GM23248 (cell line): ENCODE results near the gene ACER3. TPM values are rescaled to one million over a fixed set of nuclear protein-coding genes. Genes with fewer than 3 reads are reported as not detected.
"Not testable (repeated sequence)": the region's sequence is repeated elsewhere in the genome, so short reads cannot be mapped to it uniquely, and the experiment has no call there.

Experiments
- DNase-seq: peaks from one replicate; pipeline ENCODE4 v3.0.0-alpha.2; 2015
- H2AFZ ChIP-seq: fragments of 200-600 bp; sonication (generic); 2 replicates; pipeline ENCODE4 v1.6.1; 2016; ENCODE audit warnings: antibody characterized with exemption
- H3F3A ChIP-seq: fragments of 200-600 bp; sonication (generic); 2 replicates; pipeline ENCODE4 v1.6.1; 2016; ENCODE audit warnings: mild to moderate bottlenecking, antibody characterized with exemption, mixed run types; ENCODE audit not compliant: insufficient read depth
- H3K27ac ChIP-seq: fragments of 200-600 bp; sonication (generic); 2 replicates; pipeline ENCODE4 v1.5.1; 2016; ENCODE audit warnings: mild to moderate bottlenecking
- H3K27me3 ChIP-seq: fragments of 200-600 bp; sonication (generic); replicated peaks from 2 replicates; pipeline ENCODE4 v1.6.1; 2016; ENCODE audit warnings: mild to moderate bottlenecking; ENCODE audit not compliant: insufficient read depth
- H3K36me3 ChIP-seq: fragments of 200-600 bp; sonication (generic); 2 replicates; pipeline ENCODE4 v1.6.1; 2016; ENCODE audit warnings: low read depth, mild to moderate bottlenecking
- H3K4me1 ChIP-seq: fragments of 200-600 bp; sonication (generic); 2 replicates; pipeline ENCODE4 v1.6.1; 2016; ENCODE audit warnings: mild to moderate bottlenecking; ENCODE audit not compliant: insufficient read depth
- H3K4me2 ChIP-seq: fragments of 200-600 bp; sonication (generic); one replicate; pipeline ENCODE4 v1.6.1; 2016; ENCODE audit warnings: mild to moderate bottlenecking; ENCODE audit not compliant: unreplicated experiment
- H3K4me3 ChIP-seq: fragments of 200-600 bp; sonication (generic); 2 replicates; pipeline ENCODE4 v1.5.1; 2016; ENCODE audit warnings: mild to moderate bottlenecking
- H3K79me2 ChIP-seq: fragments of 200-600 bp; sonication (generic); 2 replicates; pipeline ENCODE4 v1.6.1; 2016; ENCODE audit warnings: mild to moderate bottlenecking; ENCODE audit not compliant: insufficient read depth
- H3K9ac ChIP-seq: fragments of 200-600 bp; sonication (generic); 2 replicates; pipeline ENCODE4 v1.6.1; 2016; ENCODE audit warnings: mild to moderate bottlenecking
- H3K9me2 ChIP-seq: fragments of 200-600 bp; sonication (generic); 2 replicates; pipeline ENCODE4 v1.6.1; 2016; ENCODE audit warnings: mixed run types, mild to moderate bottlenecking, moderate library complexity; ENCODE audit not compliant: insufficient read depth
- H3K9me3 ChIP-seq: fragments of 200-600 bp; sonication (generic); one replicate; pipeline ENCODE4 v1.6.1; 2017; ENCODE audit warnings: low read depth
- H4K20me1 ChIP-seq: fragments of 200-600 bp; sonication (generic); 2 replicates; pipeline ENCODE4 v1.6.0; 2016; ENCODE audit not compliant: insufficient read depth
- EZH2 ChIP-seq: fragments of 200-600 bp; sonication (generic); IDR thresholded peaks from 2 replicates; pipeline ENCODE4 v1.6.1; 2018; ENCODE audit warnings: antibody characterized with exemption, mild to moderate bottlenecking; ENCODE audit not compliant: insufficient read depth, poor library complexity, severe bottlenecking
- EZH2phosphoT487 ChIP-seq: fragments of 200-600 bp; sonication (generic); IDR thresholded peaks from 2 replicates; pipeline ENCODE4 v1.6.1; 2018; ENCODE audit warnings: antibody characterized with exemption, moderate library complexity, mild to moderate bottlenecking, low read depth; ENCODE audit not compliant: insufficient read depth
- WGBS, 2 experiments: methylation state at CpG; one replicate each; pipeline ENCODE4 v1.1.6; 2015 to 2017; ENCODE audit warnings: low lambda C conversion rate in 2 of 2, low coverage in 1 of 2; ENCODE audit errors: missing lambda C conversion rate in 2 of 2; 5-methylcytosine and 5-hydroxymethylcytosine counted together
- in situ Hi-C: fragments of 300-500 bp; cut with MboI; formaldehyde crosslinking; loops from 2 replicates; pipeline ENCODE4 v1.15.0; 2020
- polyA plus RNA-seq: library from polyadenylated mRNA; unstranded; fragments of >200 nt; fragmentation: Nextera tagmentation; extraction: Ambion mirVana; gene quantifications from 2 replicates; pipeline ENCODE4 v1.2.1, GENCODE V29; 2016
- total RNA-seq: library from RNA; depleted of rRNA; stranded (reverse); fragments of >200 nt; shearing (Covaris generic); gene quantifications from 2 replicates; pipeline ENCODE4 v1.2.3, GENCODE V29; 2014

ACER3 gene
- total and polyA plus RNA-seq, 2 experiments from 2014 or later, result 9.1 to 10.2 TPM

DNA sequence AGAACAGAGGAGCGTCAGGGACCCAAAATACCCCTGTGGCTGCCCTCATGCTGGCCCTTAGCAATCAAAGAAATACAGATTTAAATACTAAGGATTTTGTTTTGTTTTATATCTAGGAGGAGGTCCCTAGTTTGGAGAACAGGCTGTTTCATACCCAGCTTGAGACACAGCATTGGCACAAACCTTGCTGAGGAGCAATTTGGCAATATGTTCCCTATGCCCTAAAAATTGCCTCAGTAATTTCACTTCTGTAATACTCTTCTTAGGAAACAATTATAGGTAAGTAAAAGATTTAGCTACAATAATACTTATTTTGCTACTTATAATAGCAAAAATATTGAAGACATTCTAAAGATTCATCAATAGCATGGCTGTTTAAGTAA lies 40.5 kb upstream of the ACER3 start:
- WGBS, 2 experiments, result 93 to 100% methylated on average over 1 of the region's 1 CpG
- H3K36me3 ChIP-seq, result no peaks in the 10 kb centered on the region
- no peak overlapping the region for H3K9ac ChIP-seq
- no peak overlapping the region for H2AFZ ChIP-seq
- no peaks in the 10 kb centered on the region for H3K9me2 ChIP-seq
- H3F3A ChIP-seq, result peaks cover 14% of the 10 kb centered on the region
- no peak overlapping the region for H3K4me2 ChIP-seq
- in situ Hi-C loops, result no loop called here
- no peak overlapping the region for H3K4me3 ChIP-seq
- TF ChIP-seq EZH2phosphoT487, result no peak
- no peak for TF ChIP-seq EZH2
- no peak for DNase-seq
- peaks cover 19% of the 10 kb centered on the region for H3K4me1 ChIP-seq
- H3K27ac ChIP-seq, result no peak overlapping the region
- no peaks in the 10 kb centered on the region for H3K9me3 ChIP-seq
- no peaks in the 10 kb centered on the region for H3K79me2 ChIP-seq
- no peaks in the 10 kb centered on the region for H4K20me1 ChIP-seq
- 0 out of 2 replicates have a peak, but pooled peaks cover 13% of the 10 kb centered on the region for H3K27me3 ChIP-seq

DNA sequence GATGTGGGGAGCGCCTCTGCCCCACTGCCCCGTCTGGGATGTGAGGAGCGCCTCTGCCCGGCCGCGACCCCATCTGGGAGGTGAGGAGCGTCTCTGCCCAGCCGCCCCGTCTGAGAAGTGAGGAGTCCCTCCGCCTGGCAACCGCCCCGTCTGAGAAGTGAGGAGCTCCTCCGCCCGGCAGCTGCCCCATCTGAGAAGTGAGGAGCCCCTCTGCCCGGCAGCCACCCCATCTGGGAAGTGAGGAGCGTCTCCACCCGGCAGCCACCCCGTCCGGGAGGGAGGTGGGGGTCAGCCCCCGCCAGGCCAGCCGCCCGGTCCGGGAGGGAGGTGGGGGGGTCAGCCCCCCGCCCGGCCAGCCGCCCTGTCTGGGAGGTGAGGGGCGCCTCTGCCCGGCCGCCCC lies 39.3 kb upstream of the ACER3 start:
- WGBS, 2 experiments, result 80 to 88% methylated on average over 1 to 24 of the region's 29 CpGs
- H3K27ac ChIP-seq, H3K36me3 ChIP-seq, H3K4me3 ChIP-seq, DNase-seq, H3K9ac ChIP-seq, in situ Hi-C loops, H3K9me3 ChIP-seq, H3K9me2 ChIP-seq, H3K4me2 ChIP-seq, H3K79me2 ChIP-seq, H2AFZ ChIP-seq, H4K20me1 ChIP-seq: not testable (repeated sequence)
- H3F3A ChIP-seq, result peaks cover 14% of the 10 kb centered on the region
- H3K27me3 ChIP-seq, result 0 out of 2 replicates have a peak, but pooled peaks cover 13% of the 10 kb centered on the region
- H3K4me1 ChIP-seq, result peaks cover 24% of the 10 kb centered on the region

DNA sequence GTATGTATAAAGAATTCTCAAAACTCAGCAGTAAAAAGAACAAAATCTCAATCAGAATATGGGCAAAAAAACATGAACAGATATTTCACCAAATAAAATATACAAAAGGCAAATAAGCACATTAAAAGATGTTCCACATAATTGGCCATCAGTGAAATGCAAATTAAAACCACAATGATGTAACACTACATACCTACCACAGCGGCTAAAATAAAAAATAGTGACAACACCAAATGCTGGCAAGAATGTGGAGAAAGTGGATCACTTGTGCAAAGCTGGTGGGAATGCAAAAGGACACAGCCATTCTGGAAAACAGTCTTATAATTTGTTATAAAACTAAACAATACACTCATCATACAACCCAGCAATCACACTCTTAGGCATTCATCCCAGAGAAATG lies 38.3 kb upstream of the ACER3 start:
- Histone ChIP-seq H3K79me2 (no peaks in the 10 kb centered on the region), H3K27me3 (0 out of 2 replicates have a peak, but pooled peaks cover 10% of the 10 kb centered on the region), H3K9me3 (no peaks in the 10 kb centered on the region), H3K27ac (no peak overlapping the region), H2AFZ (no peak overlapping the region), H3K36me3 (no peaks in the 10 kb centered on the region), H3K4me1 (peaks cover 24% of the 10 kb centered on the region), H3K9me2 (no peaks in the 10 kb centered on the region), H3K4me2 (no peak overlapping the region), H3K9ac (no peak overlapping the region), H3F3A (peaks cover 14% of the 10 kb centered on the region), H3K4me3 (no peak overlapping the region), H4K20me1 (no peaks in the 10 kb centered on the region)
- TF ChIP-seq EZH2phosphoT487, result no peak
- TF ChIP-seq EZH2, result no peak
- in situ Hi-C loops, result no loop called here
- no peak for DNase-seq
- WGBS, 2 experiments, result 85 to 89% methylated on average over 1 of the region's 1 CpG

DNA sequence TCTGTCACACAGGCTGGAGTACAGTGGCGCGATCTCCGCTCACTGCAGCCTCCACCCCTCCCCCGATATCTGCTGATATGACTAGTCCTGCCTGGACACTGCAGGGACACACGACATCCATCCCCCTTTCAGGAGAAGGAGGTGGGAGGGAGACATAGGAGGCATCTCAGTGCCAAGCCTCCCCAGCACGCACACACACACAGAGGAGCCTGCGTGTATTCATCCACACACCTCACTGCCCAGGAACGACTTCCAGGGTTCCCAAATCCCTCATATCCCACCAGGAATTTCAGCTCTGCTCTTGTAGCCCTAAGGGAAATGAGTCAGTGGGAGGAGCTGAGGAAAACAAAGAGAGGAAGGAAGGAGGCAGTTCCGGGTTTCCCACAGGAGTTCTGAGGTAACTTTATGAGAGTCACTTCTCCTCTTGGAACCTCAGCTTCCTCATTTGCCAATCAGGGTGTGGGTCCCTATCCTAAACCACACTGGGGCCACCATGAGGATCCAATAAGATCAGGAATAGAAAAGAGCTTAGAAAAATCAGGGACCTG lies 37.2 kb upstream of the ACER3 start:
- H3K4me2 ChIP-seq, result peak overlapping the region; percentile 25
- H2AFZ ChIP-seq, result peak overlapping the region; percentile 61
- no peaks in the 10 kb centered on the region for H3K9me2 ChIP-seq
- no peak overlapping the region for H3K9ac ChIP-seq
- H3K4me1 ChIP-seq, result peaks cover 24% of the 10 kb centered on the region
- peak overlapping the region; percentile 23; the same call in 1 of the 2 replicates for H3K27ac ChIP-seq
- H3K36me3 ChIP-seq, result no peaks in the 10 kb centered on the region
- H3K9me3 ChIP-seq, result no peaks in the 10 kb centered on the region
- 0 out of 2 replicates have a peak, but pooled peaks cover 3% of the 10 kb centered on the region for H3K27me3 ChIP-seq
- peak; percentile 81 for DNase-seq
- TF ChIP-seq EZH2 (no peak), EZH2phosphoT487 (no peak)
- in situ Hi-C loops, result no loop called here
- no peaks in the 10 kb centered on the region for H3K79me2 ChIP-seq
- no peaks in the 10 kb centered on the region for H4K20me1 ChIP-seq
- H3F3A ChIP-seq, result peaks cover 14% of the 10 kb centered on the region
- 19 to 25% methylated on average over 7 to 9 of the region's 9 CpGs for WGBS, 2 experiments
- H3K4me3 ChIP-seq, result peak overlapping the region; percentile 41
